Measurements from ENCODE around the gene PSD. TPM values are rescaled to one million over a fixed set of nuclear protein-coding genes. Genes with fewer than 3 reads are reported as not detected.

The PSD gene
- total and polyA plus RNA-seq, 9 of the 15 experiments (the other 6 are each of a cell fraction or from before 2014, with no cell fraction given) = 0.11 to 1.7 (median 0.54) TPM; not detected in 2

- TF ChIP-seq, protein P1, sequence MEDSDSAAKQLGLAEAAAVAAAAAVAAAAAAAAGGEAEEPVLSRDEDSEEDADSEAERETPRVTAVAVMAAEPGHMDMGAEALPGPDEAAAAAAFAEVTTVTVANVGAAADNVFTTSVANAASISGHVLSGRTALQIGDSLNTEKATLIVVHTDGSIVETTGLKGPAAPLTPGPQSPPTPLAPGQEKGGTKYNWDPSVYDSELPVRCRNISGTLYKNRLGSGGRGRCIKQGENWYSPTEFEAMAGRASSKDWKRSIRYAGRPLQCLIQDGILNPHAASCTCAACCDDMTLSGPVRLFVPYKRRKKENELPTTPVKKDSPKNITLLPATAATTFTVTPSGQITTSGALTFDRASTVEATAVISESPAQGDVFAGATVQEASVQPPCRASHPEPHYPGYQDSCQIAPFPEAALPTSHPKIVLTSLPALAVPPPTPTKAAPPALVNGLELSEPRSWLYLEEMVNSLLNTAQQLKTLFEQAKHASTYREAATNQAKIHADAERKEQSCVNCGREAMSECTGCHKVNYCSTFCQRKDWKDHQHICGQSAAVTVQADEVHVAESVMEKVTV (CRISPR knock-in tag; IDR thresholded peaks at IDR 0.05) = no peak
- no peak for TF ChIP-seq FOXO4 (CRISPR knock-in tag; IDR thresholded peaks at IDR 0.05)
- peak; percentile 82 for TF ChIP-seq ZBTB7A (IDR thresholded peaks at IDR 0.05; ENCODE audit: borderline replicate concordance, control insufficient read depth, low read depth, low read length)
- TF ChIP-seq ZNF561 (CRISPR knock-in tag; conservative IDR thresholded peaks at IDR 0.05) = no peak
- TF ChIP-seq GATAD2A (IDR thresholded peaks at IDR 0.05) = no peak
- no peak for TF ChIP-seq NR3C1 (CRISPR knock-in tag; IDR thresholded peaks at IDR 0.05)
- no peak for TF ChIP-seq FOSL1 (tag; conservative IDR thresholded peaks at IDR 0.05)
- no peak for TF ChIP-seq SMC3 (conservative IDR thresholded peaks at IDR 0.05; ENCODE audit: insufficient read depth, low read depth, low read length)
- TF ChIP-seq GTF2B (IDR thresholded peaks at IDR 0.05; ENCODE audit: extremely low read depth, insufficient read length) = no peak
- no peak for TF ChIP-seq HMG20B (CRISPR knock-in tag; IDR thresholded peaks at IDR 0.05)
- TF ChIP-seq ESRRB (CRISPR knock-in tag; IDR thresholded peaks at IDR 0.05; ENCODE audit: borderline replicate concordance) = no peak
- TF ChIP-seq SAP30 (IDR thresholded peaks at IDR 0.05; ENCODE audit: borderline replicate concordance, insufficient read depth, low read depth, low read length, poor library complexity, severe bottlenecking) = peak; percentile 23
- TF ChIP-seq, protein P2, sequence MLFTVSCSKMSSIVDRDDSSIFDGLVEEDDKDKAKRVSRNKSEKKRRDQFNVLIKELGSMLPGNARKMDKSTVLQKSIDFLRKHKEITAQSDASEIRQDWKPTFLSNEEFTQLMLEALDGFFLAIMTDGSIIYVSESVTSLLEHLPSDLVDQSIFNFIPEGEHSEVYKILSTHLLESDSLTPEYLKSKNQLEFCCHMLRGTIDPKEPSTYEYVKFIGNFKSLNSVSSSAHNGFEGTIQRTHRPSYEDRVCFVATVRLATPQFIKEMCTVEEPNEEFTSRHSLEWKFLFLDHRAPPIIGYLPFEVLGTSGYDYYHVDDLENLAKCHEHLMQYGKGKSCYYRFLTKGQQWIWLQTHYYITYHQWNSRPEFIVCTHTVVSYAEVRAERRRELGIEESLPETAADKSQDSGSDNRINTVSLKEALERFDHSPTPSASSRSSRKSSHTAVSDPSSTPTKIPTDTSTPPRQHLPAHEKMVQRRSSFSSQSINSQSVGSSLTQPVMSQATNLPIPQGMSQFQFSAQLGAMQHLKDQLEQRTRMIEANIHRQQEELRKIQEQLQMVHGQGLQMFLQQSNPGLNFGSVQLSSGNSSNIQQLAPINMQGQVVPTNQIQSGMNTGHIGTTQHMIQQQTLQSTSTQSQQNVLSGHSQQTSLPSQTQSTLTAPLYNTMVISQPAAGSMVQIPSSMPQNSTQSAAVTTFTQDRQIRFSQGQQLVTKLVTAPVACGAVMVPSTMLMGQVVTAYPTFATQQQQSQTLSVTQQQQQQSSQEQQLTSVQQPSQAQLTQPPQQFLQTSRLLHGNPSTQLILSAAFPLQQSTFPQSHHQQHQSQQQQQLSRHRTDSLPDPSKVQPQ (CRISPR knock-in tag; IDR thresholded peaks at IDR 0.05; ENCODE audit: borderline replicate concordance) = no peak
- TF ChIP-seq, protein P3, sequence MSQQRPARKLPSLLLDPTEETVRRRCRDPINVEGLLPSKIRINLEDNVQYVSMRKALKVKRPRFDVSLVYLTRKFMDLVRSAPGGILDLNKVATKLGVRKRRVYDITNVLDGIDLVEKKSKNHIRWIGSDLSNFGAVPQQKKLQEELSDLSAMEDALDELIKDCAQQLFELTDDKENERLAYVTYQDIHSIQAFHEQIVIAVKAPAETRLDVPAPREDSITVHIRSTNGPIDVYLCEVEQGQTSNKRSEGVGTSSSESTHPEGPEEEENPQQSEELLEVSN (IDR thresholded peaks at IDR 0.05; ENCODE audit: borderline replicate concordance in 1 of 2, extremely low read depth in 1 of 2, insufficient read depth in 1 of 2, insufficient read length in 1 of 2, low read depth in 1 of 2, low read length in 1 of 2, poor library complexity in 1 of 2, severe bottlenecking in 1 of 2) = peak in 1 of 2 experiments; percentile 32
- TF ChIP-seq PRMT5 (CRISPR knock-in tag; IDR thresholded peaks at IDR 0.05) = no peak
- TF ChIP-seq DLX4 (CRISPR knock-in tag; IDR thresholded peaks at IDR 0.05) = no peak
- TF ChIP-seq ZNF354B (CRISPR knock-in tag; IDR thresholded peaks at IDR 0.05) = no peak
- TF ChIP-seq ZSCAN29 (IDR thresholded peaks at IDR 0.05) = no peak
Observed at GRCh38 chr10:102419269-102420180, 940 bp upstream of the PSD start (continued).
